ENCODE data around the gene CARNS1. TPM values are rescaled to one million over a fixed set of nuclear protein-coding genes. Genes with fewer than 3 reads are reported as not detected.

Gene CARNS1
- polyA plus RNA-seq, 1 donor from 2014 or later = not detected

GRCh38 chr11:67439321-67440228, 24.1 kb downstream of the CARNS1 start:
- Histone ChIP-seq H3F3A (ENCODE audit: insufficient read depth, low read length, poor library complexity, severe bottlenecking) (no peaks in the 10 kb centered on the region), H3K27ac (ENCODE audit: low read length) (no peak overlapping the region), H3K27me3 (ENCODE audit: insufficient read depth, low read depth, low read length) (no peaks in the 10 kb centered on the region), H3K9ac (ENCODE audit: low read length) (no peak overlapping the region), H2AFZ (ENCODE audit: low read depth, low read length) (no peak overlapping the region), H3K9me2 (ENCODE audit: insufficient read depth, low read length) (no peaks in the 10 kb centered on the region), H3K9me3 (ENCODE audit: low read length) (no peaks in the 10 kb centered on the region), H4K20me1 (ENCODE audit: insufficient read depth) (no peaks in the 10 kb centered on the region), H3K4me2 (ENCODE audit: low read length) (no peak overlapping the region), H3K4me3 (ENCODE audit: low read length) (no peak overlapping the region), H3K36me3 (ENCODE audit: insufficient read depth, low read length) (no peaks in the 10 kb centered on the region), H3K79me2 (replicated peaks; ENCODE audit: insufficient read depth, low read length) (no peaks in the 10 kb centered on the region)
- no peak for TF ChIP-seq RAD21 (conservative IDR thresholded peaks at IDR 0.05)
- TF ChIP-seq, protein P1, sequence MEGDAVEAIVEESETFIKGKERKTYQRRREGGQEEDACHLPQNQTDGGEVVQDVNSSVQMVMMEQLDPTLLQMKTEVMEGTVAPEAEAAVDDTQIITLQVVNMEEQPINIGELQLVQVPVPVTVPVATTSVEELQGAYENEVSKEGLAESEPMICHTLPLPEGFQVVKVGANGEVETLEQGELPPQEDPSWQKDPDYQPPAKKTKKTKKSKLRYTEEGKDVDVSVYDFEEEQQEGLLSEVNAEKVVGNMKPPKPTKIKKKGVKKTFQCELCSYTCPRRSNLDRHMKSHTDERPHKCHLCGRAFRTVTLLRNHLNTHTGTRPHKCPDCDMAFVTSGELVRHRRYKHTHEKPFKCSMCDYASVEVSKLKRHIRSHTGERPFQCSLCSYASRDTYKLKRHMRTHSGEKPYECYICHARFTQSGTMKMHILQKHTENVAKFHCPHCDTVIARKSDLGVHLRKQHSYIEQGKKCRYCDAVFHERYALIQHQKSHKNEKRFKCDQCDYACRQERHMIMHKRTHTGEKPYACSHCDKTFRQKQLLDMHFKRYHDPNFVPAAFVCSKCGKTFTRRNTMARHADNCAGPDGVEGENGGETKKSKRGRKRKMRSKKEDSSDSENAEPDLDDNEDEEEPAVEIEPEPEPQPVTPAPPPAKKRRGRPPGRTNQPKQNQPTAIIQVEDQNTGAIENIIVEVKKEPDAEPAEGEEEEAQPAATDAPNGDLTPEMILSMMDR (IDR thresholded peaks at IDR 0.05; ENCODE audit: poor library complexity, severe bottlenecking) = no peak
- no peak for TF ChIP-seq TAF1 (IDR thresholded peaks at IDR 0.05; ENCODE audit: low read depth)
- no peak for TF ChIP-seq POLR2AphosphoS5 (IDR thresholded peaks at IDR 0.05)
- TF ChIP-seq EZH2 (IDR thresholded peaks at IDR 0.05; ENCODE audit: borderline replicate concordance, insufficient read depth, low read length, poor library complexity, severe bottlenecking) = no peak
- TF ChIP-seq SMC3 (conservative IDR thresholded peaks at IDR 0.05; ENCODE audit: poor library complexity) = no peak
- TF ChIP-seq, protein P2, sequence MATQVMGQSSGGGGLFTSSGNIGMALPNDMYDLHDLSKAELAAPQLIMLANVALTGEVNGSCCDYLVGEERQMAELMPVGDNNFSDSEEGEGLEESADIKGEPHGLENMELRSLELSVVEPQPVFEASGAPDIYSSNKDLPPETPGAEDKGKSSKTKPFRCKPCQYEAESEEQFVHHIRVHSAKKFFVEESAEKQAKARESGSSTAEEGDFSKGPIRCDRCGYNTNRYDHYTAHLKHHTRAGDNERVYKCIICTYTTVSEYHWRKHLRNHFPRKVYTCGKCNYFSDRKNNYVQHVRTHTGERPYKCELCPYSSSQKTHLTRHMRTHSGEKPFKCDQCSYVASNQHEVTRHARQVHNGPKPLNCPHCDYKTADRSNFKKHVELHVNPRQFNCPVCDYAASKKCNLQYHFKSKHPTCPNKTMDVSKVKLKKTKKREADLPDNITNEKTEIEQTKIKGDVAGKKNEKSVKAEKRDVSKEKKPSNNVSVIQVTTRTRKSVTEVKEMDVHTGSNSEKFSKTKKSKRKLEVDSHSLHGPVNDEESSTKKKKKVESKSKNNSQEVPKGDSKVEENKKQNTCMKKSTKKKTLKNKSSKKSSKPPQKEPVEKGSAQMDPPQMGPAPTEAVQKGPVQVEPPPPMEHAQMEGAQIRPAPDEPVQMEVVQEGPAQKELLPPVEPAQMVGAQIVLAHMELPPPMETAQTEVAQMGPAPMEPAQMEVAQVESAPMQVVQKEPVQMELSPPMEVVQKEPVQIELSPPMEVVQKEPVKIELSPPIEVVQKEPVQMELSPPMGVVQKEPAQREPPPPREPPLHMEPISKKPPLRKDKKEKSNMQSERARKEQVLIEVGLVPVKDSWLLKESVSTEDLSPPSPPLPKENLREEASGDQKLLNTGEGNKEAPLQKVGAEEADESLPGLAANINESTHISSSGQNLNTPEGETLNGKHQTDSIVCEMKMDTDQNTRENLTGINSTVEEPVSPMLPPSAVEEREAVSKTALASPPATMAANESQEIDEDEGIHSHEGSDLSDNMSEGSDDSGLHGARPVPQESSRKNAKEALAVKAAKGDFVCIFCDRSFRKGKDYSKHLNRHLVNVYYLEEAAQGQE (IDR thresholded peaks at IDR 0.05; ENCODE audit: borderline replicate concordance) = no peak
- no peak for TF ChIP-seq MXI1 (conservative IDR thresholded peaks at IDR 0.05; ENCODE audit: poor library complexity, severe bottlenecking)
- TF ChIP-seq EP300 (conservative IDR thresholded peaks at IDR 0.05; ENCODE audit: poor library complexity, severe bottlenecking) = no peak

GRCh38 chr11:67440229-67441097, 25.0 kb downstream of the CARNS1 start:
- no peak overlapping the region for H2AFZ ChIP-seq (ENCODE audit: low read depth, low read length)
- no peaks in the 10 kb centered on the region for H3K9me3 ChIP-seq (ENCODE audit: low read length)
- H3K9ac ChIP-seq (ENCODE audit: low read length) = no peak overlapping the region
- H3K9me2 ChIP-seq (ENCODE audit: insufficient read depth, low read length) = no peaks in the 10 kb centered on the region
- H3K79me2 ChIP-seq (replicated peaks; ENCODE audit: insufficient read depth, low read length) = no peaks in the 10 kb centered on the region
- no peaks in the 10 kb centered on the region for H3K27me3 ChIP-seq (ENCODE audit: insufficient read depth, low read depth, low read length)
- H4K20me1 ChIP-seq (ENCODE audit: insufficient read depth) = no peaks in the 10 kb centered on the region
- H3K36me3 ChIP-seq (ENCODE audit: insufficient read depth, low read length) = no peaks in the 10 kb centered on the region
- no peak overlapping the region for H3K4me3 ChIP-seq (ENCODE audit: low read length)
- H3K27ac ChIP-seq (ENCODE audit: low read length) = no peak overlapping the region
- H3K4me2 ChIP-seq (ENCODE audit: low read length) = no peak overlapping the region
- TF ChIP-seq RAD21 (conservative IDR thresholded peaks at IDR 0.05) = no peak
- TF ChIP-seq TAF1 (IDR thresholded peaks at IDR 0.05; ENCODE audit: low read depth) = no peak
- TF ChIP-seq, protein P1 (IDR thresholded peaks at IDR 0.05; ENCODE audit: poor library complexity, severe bottlenecking) = no peak
- no peak for TF ChIP-seq MXI1 (conservative IDR thresholded peaks at IDR 0.05; ENCODE audit: poor library complexity, severe bottlenecking)
- TF ChIP-seq EP300 (conservative IDR thresholded peaks at IDR 0.05; ENCODE audit: poor library complexity, severe bottlenecking) = no peak
- TF ChIP-seq, protein P2 (IDR thresholded peaks at IDR 0.05; ENCODE audit: borderline replicate concordance) = no peak
- no peak for TF ChIP-seq POLR2AphosphoS5 (IDR thresholded peaks at IDR 0.05)
- no peak for TF ChIP-seq EZH2 (IDR thresholded peaks at IDR 0.05; ENCODE audit: borderline replicate concordance, insufficient read depth, low read length, poor library complexity, severe bottlenecking)
- no peaks in the 10 kb centered on the region for H3F3A ChIP-seq (ENCODE audit: insufficient read depth, low read length, poor library complexity, severe bottlenecking)

Measured in neural cell (in vitro differentiated cells).